Fibroblast of skin of left quadriceps (primary cell): ENCODE data around the gene FXYD3.
A peak's percentile ranks its signal among the peaks of the same experiment; 100 is the strongest.
"Not testable (repeated sequence)": the region's sequence is repeated elsewhere in the genome, so short reads cannot be mapped to it uniquely, and the experiment has no call there.

Experiments used
- DNase-seq, 2 experiments: peaks; one replicate each; pipeline ENCODE4 v3.0.0-alpha.2; 2013; ENCODE audit warnings: low read depth in 2 of 2

Gene FXYD3

GRCh38 chr19:35141837-35142605 is 26.4 kb downstream of the FXYD3 start:
- DNase-seq = no peak

GRCh38 chr19:35142606-35143230 is 27.1 kb downstream of the FXYD3 start:
- no peak for DNase-seq

- DNase-seq = no peak
Observed at GRCh38 chr19:35143231-35143715, 27.6 kb downstream of the FXYD3 start, which contains the start of gene FXYD7. Gene FXYD7 (plus strand): TSS chr19:35143255. CDS start chr19:35143334, 79 bp downstream.

- no peak for DNase-seq
Observed at GRCh38 chr19:35143818-35144217, 28.2 kb downstream of the FXYD3 start.

GRCh38 chr19:35144259-35144599 is 28.6 kb downstream of the FXYD3 start:
- DNase-seq = no peak

GRCh38 chr19:35144600-35145436 is 29.2 kb downstream of the FXYD3 start:
- DNase-seq = no peak

GRCh38 chr19:35146746-35147459 is 31.3 kb downstream of the FXYD3 start:
- DNase-seq = no peak

GRCh38 chr19:35149463-35149862 is 33.8 kb downstream of the FXYD3 start:
- no peak for DNase-seq

- DNase-seq = no peak
Observed at GRCh38 chr19:35150445-35150844, 34.8 kb downstream of the FXYD3 start.

- no peak for DNase-seq
Observed at GRCh38 chr19:35151273-35152065, 35.8 kb downstream of the FXYD3 start.

- DNase-seq = not testable (repeated sequence)
Observed at GRCh38 chr19:35153129-35153522, 37.5 kb downstream of the FXYD3 start.

GRCh38 chr19:35153701-35154524 is 38.3 kb downstream of the FXYD3 start:
- DNase-seq = no peak

GRCh38 chr19:35154525-35155406 is 39.1 kb downstream of the FXYD3 start, which contains the start of gene FXYD5:
Gene FXYD5 (plus strand): TSS chr19:35154735. CDS start chr19:35155551, 816 bp downstream.
- peak; percentile 45 to 48 for DNase-seq

- no peak for DNase-seq
Observed at GRCh38 chr19:35155441-35155840, 39.8 kb downstream of the FXYD3 start.

GRCh38 chr19:35155981-35156672 is 40.5 kb downstream of the FXYD3 start:
- no peak for DNase-seq

GRCh38 chr19:35156673-35157014 is 41.0 kb downstream of the FXYD3 start:
- DNase-seq = no peak

GRCh38 chr19:35157431-35157830 is 41.8 kb downstream of the FXYD3 start:
- DNase-seq = no peak

- DNase-seq = no peak
Observed at GRCh38 chr19:35159606-35160005, 44.0 kb downstream of the FXYD3 start.
